HEK293 (cell line): ENCODE measurements around the gene ST7.

Experiments
- CTCF ChIA-PET: fragments of 350-600 bp; formaldehyde crosslinking; extraction: SDS; loops from one replicate; lab custom pipeline; 2021; ENCODE audit warnings: antibody characterized with exemption; lab: Yijun Ruan, JAX
- POLR2A ChIA-PET: fragments of 300-600 bp; formaldehyde crosslinking; extraction: SDS; loops from one replicate; lab custom pipeline; 2020; ENCODE audit warnings: antibody characterized with exemption, inconsistent platforms; lab: Yijun Ruan, JAX
- H3K27ac ChIP-seq: fragments of 200-500 bp; sonication (Bioruptor generic); 2 replicates; pipeline ENCODE4 v1.5.1; 2014; ENCODE audit warnings: low read depth, low read length, control low read depth, inconsistent platforms; ENCODE audit errors: extremely low read depth
- H3K36me3 ChIP-seq, 2 experiments: fragments of 200-500 bp in 1 of 2; sonication (Bioruptor generic) in 1 of 2; 1 replicate in 1 of 2; 2 replicates in 1 of 2; pipeline ENCODE4 v1.5.1; 2014 to 2017; ENCODE audit warnings: inconsistent platforms in 2 of 2, low read length in 2 of 2; ENCODE audit not compliant: control insufficient read depth in 2 of 2, insufficient read depth in 1 of 2
- H3K4me1 ChIP-seq: fragments of 200-500 bp; sonication (Bioruptor generic); 2 replicates; pipeline ENCODE4 v1.5.1; 2014; ENCODE audit warnings: mild to moderate bottlenecking, low read length, inconsistent platforms; ENCODE audit not compliant: control insufficient read depth, insufficient read depth
- H3K4me3 ChIP-seq: 2 replicates; pipeline ENCODE4 v1.5.1; 2011; ENCODE audit warnings: low read depth, mild to moderate bottlenecking, control low read depth, low read length, moderate library complexity
- H3K9me3 ChIP-seq: fragments of 200-500 bp; sonication (Bioruptor generic); 2 replicates; pipeline ENCODE4 v1.5.1; 2014; ENCODE audit warnings: low read depth, low read length, inconsistent platforms; ENCODE audit not compliant: control insufficient read depth, insufficient read depth
- BCL11B ChIP-seq: fragments of 450-650 bp; formaldehyde crosslinking; IDR thresholded peaks from 2 replicates; pipeline ENCODE4 v1.5.1; 2016; ENCODE audit warnings: low read depth, missing biosample characterization, missing genetic modification characterization
- HOXA7 ChIP-seq: sonication (generic); formaldehyde crosslinking; IDR thresholded peaks from 2 replicates; pipeline ENCODE4 v1.8.1; 2022; ENCODE audit warnings: missing genetic modification reagents, borderline replicate concordance
- SP3 ChIP-seq: fragments of 450-650 bp; formaldehyde crosslinking; IDR thresholded peaks from 2 replicates; pipeline ENCODE4 v1.5.1; 2016; ENCODE audit warnings: missing biosample characterization, missing genetic modification characterization
- ZBTB48 ChIP-seq: fragments of 450-650 bp; formaldehyde crosslinking; IDR thresholded peaks from 2 replicates; pipeline ENCODE4 v1.5.1; 2016; ENCODE audit warnings: missing biosample characterization, missing genetic modification characterization
- ZFHX2 ChIP-seq: fragments of 450-650 bp; formaldehyde crosslinking; conservative IDR thresholded peaks from 2 replicates; pipeline ENCODE4 v1.5.1; 2016; ENCODE audit warnings: missing biosample characterization, missing genetic modification characterization
- ZFP69B ChIP-seq: fragments of 450-650 bp; formaldehyde crosslinking; IDR thresholded peaks from 2 replicates; pipeline ENCODE4 v1.5.1; 2016; ENCODE audit warnings: missing biosample characterization, missing genetic modification characterization
- ZNF169 ChIP-seq: fragments of 450-650 bp; formaldehyde crosslinking; IDR thresholded peaks from 2 replicates; pipeline ENCODE4 v1.5.1; 2016; ENCODE audit warnings: missing biosample characterization, missing genetic modification characterization
- ZNF19 ChIP-seq: fragments of 450-650 bp; formaldehyde crosslinking; IDR thresholded peaks from 2 replicates; pipeline ENCODE4; 2016; ENCODE audit warnings: missing biosample characterization, missing genetic modification characterization, low read depth
- ZNF211 ChIP-seq: fragments of 450-650 bp; formaldehyde crosslinking; IDR thresholded peaks from 2 replicates; pipeline ENCODE4 v1.5.1; 2016; ENCODE audit warnings: low read depth, missing biosample characterization, missing genetic modification characterization
- ZNF214 ChIP-seq: fragments of 450-650 bp; formaldehyde crosslinking; IDR thresholded peaks from 2 replicates; pipeline ENCODE4 v1.5.1; 2017; ENCODE audit warnings: missing biosample characterization, mild to moderate bottlenecking, missing genetic modification characterization, borderline replicate concordance
- ZNF311 ChIP-seq: fragments of 450-650 bp; formaldehyde crosslinking; IDR thresholded peaks from 2 replicates; pipeline ENCODE4 v1.5.1; 2017; ENCODE audit warnings: missing biosample characterization, missing genetic modification characterization, borderline replicate concordance
- ZNF37A ChIP-seq: fragments of 450-650 bp; IDR thresholded peaks from 2 replicates; pipeline ENCODE4 v1.5.1; 2018; ENCODE audit warnings: missing biosample characterization, missing genetic modification characterization
- ZNF426 ChIP-seq: fragments of 450-650 bp; formaldehyde crosslinking; IDR thresholded peaks from 2 replicates; pipeline ENCODE4 v1.5.1; 2017; ENCODE audit warnings: missing biosample characterization, missing genetic modification characterization, mild to moderate bottlenecking, inconsistent platforms, moderate library complexity
- ZNF654 ChIP-seq: fragments of 450-650 bp; formaldehyde crosslinking; IDR thresholded peaks from 2 replicates; pipeline ENCODE4 v1.5.1; 2016; ENCODE audit warnings: low read depth, missing biosample characterization, missing genetic modification characterization
- ZNF768 ChIP-seq: fragments of 450-650 bp; formaldehyde crosslinking; IDR thresholded peaks from 2 replicates; pipeline ENCODE4 v1.5.1; 2018; ENCODE audit warnings: missing biosample characterization, mild to moderate bottlenecking, missing genetic modification characterization
- TF ChIP-seq, protein P1 (sequence below): fragments of 450-650 bp; formaldehyde crosslinking; IDR thresholded peaks from 2 replicates; pipeline ENCODE4 v1.5.1; 2017; ENCODE audit warnings: missing biosample characterization, missing genetic modification characterization
- TF ChIP-seq, protein P2 (sequence below): fragments of 450-650 bp; formaldehyde crosslinking; IDR thresholded peaks from 2 replicates; pipeline ENCODE4 v1.5.1; 2017; ENCODE audit warnings: missing biosample characterization, missing genetic modification characterization
- TF ChIP-seq, protein P3 (sequence below): fragments of 450-650 bp; formaldehyde crosslinking; IDR thresholded peaks from 2 replicates; pipeline ENCODE4 v1.5.1; 2016; ENCODE audit warnings: missing biosample characterization, missing genetic modification characterization, low read depth
- TF ChIP-seq, protein P4 (sequence below): fragments of 450-650 bp; formaldehyde crosslinking; IDR thresholded peaks from 2 replicates; pipeline ENCODE4 v1.5.1; 2016; ENCODE audit warnings: missing biosample characterization, missing genetic modification characterization
- TF ChIP-seq, protein P5 (sequence below): fragments of 450-650 bp; formaldehyde crosslinking; IDR thresholded peaks from 2 replicates; pipeline ENCODE4 v1.5.1; 2016; ENCODE audit warnings: missing biosample characterization, missing genetic modification characterization

The ST7 gene

DNA sequence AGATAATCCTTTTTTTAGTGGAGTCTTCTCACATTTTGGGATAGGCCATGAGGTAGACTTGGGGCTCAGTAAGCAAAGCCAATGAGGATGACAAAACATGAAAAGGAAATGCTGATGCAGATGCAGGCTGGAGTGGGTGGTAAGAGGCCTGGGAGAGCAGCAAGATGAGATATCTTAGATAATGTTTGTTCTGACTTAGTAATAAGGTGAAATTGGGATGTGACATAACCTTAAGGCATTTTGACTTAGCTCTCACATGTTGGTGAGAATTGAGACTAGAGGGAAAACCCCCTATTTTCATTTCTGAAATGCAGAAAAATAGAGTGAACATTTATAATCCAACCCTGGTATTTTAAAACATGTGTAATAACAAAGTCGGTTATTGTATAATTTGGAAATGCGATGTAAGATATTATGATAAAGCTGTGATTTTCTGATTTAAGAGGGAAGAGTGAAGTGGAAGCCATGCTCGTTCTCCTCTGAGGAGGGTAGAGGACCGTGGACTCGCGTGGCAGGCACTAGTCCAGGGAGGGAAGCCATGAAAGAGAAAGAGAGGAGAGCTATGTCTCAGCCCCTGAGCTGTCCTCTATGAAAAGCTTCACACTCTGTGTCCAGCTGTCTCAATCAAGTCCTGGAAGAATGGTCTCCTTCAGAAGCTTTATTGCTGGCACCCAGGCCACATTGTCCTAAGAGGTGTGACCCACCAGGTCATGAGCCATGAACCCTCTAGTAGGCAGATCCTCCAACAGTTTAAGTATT lies 57.3 kb downstream of the ST7 start:
- peaks cover 15% of the 10 kb centered on the region; the same call in 1 of the 2 replicates for H3K4me1 ChIP-seq
- CTCF ChIA-PET = interaction anchor here (0.6 to 2.5 kb wide), 6 partner anchors 9 to 1614 kb away, joined by 3 to 11 read pairs (median 4); no protein-coding TSS in a partner anchor
- no peaks in the 10 kb centered on the region for H3K9me3 ChIP-seq
- no peak for TF ChIP-seq ZNF426 (tag by site-specific recombination)
- no peak for TF ChIP-seq ZBTB48 (tag by site-specific recombination)
- no peak for TF ChIP-seq ZNF19 (tag by site-specific recombination)
- TF ChIP-seq, protein P1, sequence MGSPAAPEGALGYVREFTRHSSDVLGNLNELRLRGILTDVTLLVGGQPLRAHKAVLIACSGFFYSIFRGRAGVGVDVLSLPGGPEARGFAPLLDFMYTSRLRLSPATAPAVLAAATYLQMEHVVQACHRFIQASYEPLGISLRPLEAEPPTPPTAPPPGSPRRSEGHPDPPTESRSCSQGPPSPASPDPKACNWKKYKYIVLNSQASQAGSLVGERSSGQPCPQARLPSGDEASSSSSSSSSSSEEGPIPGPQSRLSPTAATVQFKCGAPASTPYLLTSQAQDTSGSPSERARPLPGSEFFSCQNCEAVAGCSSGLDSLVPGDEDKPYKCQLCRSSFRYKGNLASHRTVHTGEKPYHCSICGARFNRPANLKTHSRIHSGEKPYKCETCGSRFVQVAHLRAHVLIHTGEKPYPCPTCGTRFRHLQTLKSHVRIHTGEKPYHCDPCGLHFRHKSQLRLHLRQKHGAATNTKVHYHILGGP (tag by site-specific recombination) = no peak
- no peak for TF ChIP-seq ZFP69B (tag by site-specific recombination)
- no peak for TF ChIP-seq ZNF211
- no peak for TF ChIP-seq ZFHX2 (tag by site-specific recombination)
- no peak for TF ChIP-seq ZNF37A (tag by site-specific recombination)
- TF ChIP-seq, protein P2, sequence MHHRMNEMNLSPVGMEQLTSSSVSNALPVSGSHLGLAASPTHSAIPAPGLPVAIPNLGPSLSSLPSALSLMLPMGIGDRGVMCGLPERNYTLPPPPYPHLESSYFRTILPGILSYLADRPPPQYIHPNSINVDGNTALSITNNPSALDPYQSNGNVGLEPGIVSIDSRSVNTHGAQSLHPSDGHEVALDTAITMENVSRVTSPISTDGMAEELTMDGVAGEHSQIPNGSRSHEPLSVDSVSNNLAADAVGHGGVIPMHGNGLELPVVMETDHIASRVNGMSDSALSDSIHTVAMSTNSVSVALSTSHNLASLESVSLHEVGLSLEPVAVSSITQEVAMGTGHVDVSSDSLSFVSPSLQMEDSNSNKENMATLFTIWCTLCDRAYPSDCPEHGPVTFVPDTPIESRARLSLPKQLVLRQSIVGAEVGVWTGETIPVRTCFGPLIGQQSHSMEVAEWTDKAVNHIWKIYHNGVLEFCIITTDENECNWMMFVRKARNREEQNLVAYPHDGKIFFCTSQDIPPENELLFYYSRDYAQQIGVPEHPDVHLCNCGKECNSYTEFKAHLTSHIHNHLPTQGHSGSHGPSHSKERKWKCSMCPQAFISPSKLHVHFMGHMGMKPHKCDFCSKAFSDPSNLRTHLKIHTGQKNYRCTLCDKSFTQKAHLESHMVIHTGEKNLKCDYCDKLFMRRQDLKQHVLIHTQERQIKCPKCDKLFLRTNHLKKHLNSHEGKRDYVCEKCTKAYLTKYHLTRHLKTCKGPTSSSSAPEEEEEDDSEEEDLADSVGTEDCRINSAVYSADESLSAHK = no peak
- TF ChIP-seq SP3 (tag by site-specific recombination) = no peak
- TF ChIP-seq ZNF654 (tag by site-specific recombination) = no peak
- no peak for TF ChIP-seq BCL11B (tag by site-specific recombination)
- TF ChIP-seq, protein P3, sequence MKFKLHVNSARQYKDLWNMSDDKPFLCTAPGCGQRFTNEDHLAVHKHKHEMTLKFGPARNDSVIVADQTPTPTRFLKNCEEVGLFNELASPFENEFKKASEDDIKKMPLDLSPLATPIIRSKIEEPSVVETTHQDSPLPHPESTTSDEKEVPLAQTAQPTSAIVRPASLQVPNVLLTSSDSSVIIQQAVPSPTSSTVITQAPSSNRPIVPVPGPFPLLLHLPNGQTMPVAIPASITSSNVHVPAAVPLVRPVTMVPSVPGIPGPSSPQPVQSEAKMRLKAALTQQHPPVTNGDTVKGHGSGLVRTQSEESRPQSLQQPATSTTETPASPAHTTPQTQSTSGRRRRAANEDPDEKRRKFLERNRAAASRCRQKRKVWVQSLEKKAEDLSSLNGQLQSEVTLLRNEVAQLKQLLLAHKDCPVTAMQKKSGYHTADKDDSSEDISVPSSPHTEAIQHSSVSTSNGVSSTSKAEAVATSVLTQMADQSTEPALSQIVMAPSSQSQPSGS (tag by site-specific recombination) = no peak
- no peak for TF ChIP-seq ZNF214 (tag by site-specific recombination)
- TF ChIP-seq ZNF169 (tag by site-specific recombination) = no peak
- no peak for TF ChIP-seq ZNF768 (tag by site-specific recombination)
- TF ChIP-seq, protein P4, sequence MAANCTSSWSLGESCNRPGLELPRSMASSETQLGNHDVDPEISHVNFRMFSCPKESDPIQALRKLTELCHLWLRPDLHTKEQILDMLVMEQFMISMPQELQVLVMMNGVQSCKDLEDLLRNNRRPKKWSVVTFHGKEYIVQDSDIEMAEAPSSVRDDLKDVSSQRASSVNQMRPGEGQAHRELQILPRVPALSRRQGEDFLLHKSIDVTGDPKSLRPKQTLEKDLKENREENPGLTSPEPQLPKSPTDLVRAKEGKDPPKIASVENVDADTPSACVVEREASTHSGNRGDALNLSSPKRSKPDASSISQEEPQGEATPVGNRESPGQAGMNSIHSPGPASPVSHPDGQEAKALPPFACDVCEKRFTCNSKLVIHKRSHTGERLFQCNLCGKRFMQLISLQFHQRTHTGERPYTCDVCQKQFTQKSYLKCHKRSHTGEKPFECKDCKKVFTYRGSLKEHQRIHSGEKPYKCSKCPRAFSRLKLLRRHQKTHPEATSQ = no peak
- TF ChIP-seq ZNF311 = no peak
- TF ChIP-seq HOXA7 = no peak
- TF ChIP-seq, protein P5, sequence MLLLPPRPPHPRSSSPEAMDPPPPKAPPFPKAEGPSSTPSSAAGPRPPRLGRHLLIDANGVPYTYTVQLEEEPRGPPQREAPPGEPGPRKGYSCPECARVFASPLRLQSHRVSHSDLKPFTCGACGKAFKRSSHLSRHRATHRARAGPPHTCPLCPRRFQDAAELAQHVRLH (tag by site-specific recombination) = no peak
- no peak overlapping the region for H3K4me3 ChIP-seq
- H3K36me3 ChIP-seq = no peaks in the 10 kb centered on the region
- POLR2A ChIA-PET = no interaction called here
- no peak overlapping the region for H3K27ac ChIP-seq
